Sigmoid colon (tissue), 4 donors: ENCODE data around the gene FOXD2.

Experiments used
- EP300 ChIP-seq, 4 donors: sonication (generic); formaldehyde crosslinking; IDR thresholded peaks; one replicate each; pipeline ENCODE4 v1.6.1; 2017; ENCODE audit warnings: antibody characterized with exemption in 4 of 4
- POLR2A ChIP-seq, 2 donors: fragments of 450-650 bp; IDR thresholded peaks; one replicate each; pipeline ENCODE4 v1.6.1; 2016; ENCODE audit warnings: antibody characterized with exemption in 2 of 2, mild to moderate bottlenecking in 2 of 2, moderate library complexity in 2 of 2
- TF ChIP-seq, protein P1 (sequence below), 4 experiments: fragments of 450-650 bp in 3 of 4; fragments of 200-600 bp in 1 of 4; IDR thresholded peaks; one replicate each; pipeline ENCODE4 v1.5.1; 2016 to 2019; ENCODE audit warnings: antibody characterized with exemption in 4 of 4, mild to moderate bottlenecking in 3 of 4, moderate library complexity in 2 of 4

DNA sequence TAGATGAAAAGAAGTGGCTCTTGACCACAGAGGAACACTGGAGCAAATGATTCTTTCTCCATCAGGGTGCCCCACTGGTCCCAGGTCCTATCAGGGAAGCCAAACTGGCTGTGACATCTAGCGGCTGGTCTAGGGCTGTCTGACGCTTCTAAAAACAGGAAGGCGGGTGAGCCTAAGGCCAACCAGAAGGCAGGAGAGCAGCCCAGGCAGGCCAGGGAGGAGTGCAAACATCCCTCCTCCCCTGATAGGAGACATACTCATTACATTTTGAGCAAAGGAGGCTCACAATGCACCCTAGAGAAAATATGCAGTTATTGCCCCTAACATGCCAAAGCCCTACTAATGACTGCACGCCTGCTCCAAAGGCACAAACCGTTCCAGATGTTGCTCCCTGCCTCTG lies 32.1 kb upstream of the FOXD2 start:
- TF ChIP-seq, protein P1, sequence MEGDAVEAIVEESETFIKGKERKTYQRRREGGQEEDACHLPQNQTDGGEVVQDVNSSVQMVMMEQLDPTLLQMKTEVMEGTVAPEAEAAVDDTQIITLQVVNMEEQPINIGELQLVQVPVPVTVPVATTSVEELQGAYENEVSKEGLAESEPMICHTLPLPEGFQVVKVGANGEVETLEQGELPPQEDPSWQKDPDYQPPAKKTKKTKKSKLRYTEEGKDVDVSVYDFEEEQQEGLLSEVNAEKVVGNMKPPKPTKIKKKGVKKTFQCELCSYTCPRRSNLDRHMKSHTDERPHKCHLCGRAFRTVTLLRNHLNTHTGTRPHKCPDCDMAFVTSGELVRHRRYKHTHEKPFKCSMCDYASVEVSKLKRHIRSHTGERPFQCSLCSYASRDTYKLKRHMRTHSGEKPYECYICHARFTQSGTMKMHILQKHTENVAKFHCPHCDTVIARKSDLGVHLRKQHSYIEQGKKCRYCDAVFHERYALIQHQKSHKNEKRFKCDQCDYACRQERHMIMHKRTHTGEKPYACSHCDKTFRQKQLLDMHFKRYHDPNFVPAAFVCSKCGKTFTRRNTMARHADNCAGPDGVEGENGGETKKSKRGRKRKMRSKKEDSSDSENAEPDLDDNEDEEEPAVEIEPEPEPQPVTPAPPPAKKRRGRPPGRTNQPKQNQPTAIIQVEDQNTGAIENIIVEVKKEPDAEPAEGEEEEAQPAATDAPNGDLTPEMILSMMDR (IDR thresholded peaks at IDR 0.05) = no peak
- no peak for TF ChIP-seq EP300 (IDR thresholded peaks at IDR 0.05)
- no peak for TF ChIP-seq POLR2A (IDR thresholded peaks at IDR 0.05)
